Measurements from ENCODE around the gene CPED1.

- no peak for TF ChIP-seq POLR2A (IDR thresholded peaks at IDR 0.05; ENCODE audit: low read depth, low read length)
- TF ChIP-seq KDM1A (IDR thresholded peaks at IDR 0.05; ENCODE audit: borderline replicate concordance), result no peak
Observed at GRCh38 chr7:121061677-121062582, 73.4 kb downstream of the CPED1 start.
